ENCODE measurements around the gene CPAMD8.

GRCh38 chr19:16846901-16847300 is 179.7 kb downstream of the CPAMD8 start:
- TF ChIP-seq, protein P1, sequence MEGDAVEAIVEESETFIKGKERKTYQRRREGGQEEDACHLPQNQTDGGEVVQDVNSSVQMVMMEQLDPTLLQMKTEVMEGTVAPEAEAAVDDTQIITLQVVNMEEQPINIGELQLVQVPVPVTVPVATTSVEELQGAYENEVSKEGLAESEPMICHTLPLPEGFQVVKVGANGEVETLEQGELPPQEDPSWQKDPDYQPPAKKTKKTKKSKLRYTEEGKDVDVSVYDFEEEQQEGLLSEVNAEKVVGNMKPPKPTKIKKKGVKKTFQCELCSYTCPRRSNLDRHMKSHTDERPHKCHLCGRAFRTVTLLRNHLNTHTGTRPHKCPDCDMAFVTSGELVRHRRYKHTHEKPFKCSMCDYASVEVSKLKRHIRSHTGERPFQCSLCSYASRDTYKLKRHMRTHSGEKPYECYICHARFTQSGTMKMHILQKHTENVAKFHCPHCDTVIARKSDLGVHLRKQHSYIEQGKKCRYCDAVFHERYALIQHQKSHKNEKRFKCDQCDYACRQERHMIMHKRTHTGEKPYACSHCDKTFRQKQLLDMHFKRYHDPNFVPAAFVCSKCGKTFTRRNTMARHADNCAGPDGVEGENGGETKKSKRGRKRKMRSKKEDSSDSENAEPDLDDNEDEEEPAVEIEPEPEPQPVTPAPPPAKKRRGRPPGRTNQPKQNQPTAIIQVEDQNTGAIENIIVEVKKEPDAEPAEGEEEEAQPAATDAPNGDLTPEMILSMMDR (IDR thresholded peaks at IDR 0.05) = no peak
- no peak for TF ChIP-seq POLR2A (IDR thresholded peaks at IDR 0.05)
- no peak for TF ChIP-seq EP300 (IDR thresholded peaks at IDR 0.05)

Measured in ovary (tissue), 3 donors.